SK-N-SH (cell line): Measurements from ENCODE around the gene ZNF680. TPM values are rescaled to one million over a fixed set of nuclear protein-coding genes. Genes with fewer than 3 reads are reported as not detected.
A peak's percentile ranks its signal among the peaks of the same experiment; 100 is the strongest.

Experiments used
- CTCF ChIA-PET: fragments of 300-600, 350-600 bp; formaldehyde crosslinking; extraction: SDS; loops from one replicate; lab custom pipeline; 2021; lab: Yijun Ruan, JAX
- POLR2A ChIA-PET: fragments of 350-600 bp; sonication (Branson Sonifier 250); formaldehyde crosslinking; extraction: SDS; loops from one replicate; lab custom pipeline; 2020; ENCODE audit warnings: antibody characterized with exemption, inconsistent platforms; lab: Yijun Ruan, JAX
- DNase-seq: peaks from one replicate; pipeline ENCODE4 v3.0.0; 2012
- H2AFZ ChIP-seq: fragments of 200-600 bp; sonication (generic); 2 replicates; pipeline ENCODE4 v1.8.1; 2016; ENCODE audit warnings: antibody characterized with exemption, mild to moderate bottlenecking, low read depth
- H3F3A ChIP-seq: fragments of 200-600 bp; sonication (generic); replicated peaks from 2 replicates; pipeline ENCODE3; 2016; ENCODE audit warnings: antibody characterized with exemption, mild to moderate bottlenecking; ENCODE audit not compliant: insufficient read depth
- H3K27ac ChIP-seq, 2 experiments: fragments of 200-500 bp in 1 of 2; fragments of 200-600 bp in 1 of 2; sonication (Bioruptor generic) in 1 of 2; sonication (generic), shearing (Covaris generic) in 1 of 2; 2 replicates each; pipeline versions ENCODE4 v1.5.1 to v1.6.1; 2014 to 2016; ENCODE audit warnings: low read depth in 2 of 2, inconsistent platforms in 1 of 2, low read length in 1 of 2, mild to moderate bottlenecking in 1 of 2, mixed read lengths in 1 of 2
- H3K27me3 ChIP-seq: fragments of 200-600 bp; sonication (generic), shearing (Covaris generic); 2 replicates; pipeline ENCODE4 v1.6.1; 2016; ENCODE audit warnings: mixed run types; ENCODE audit not compliant: insufficient read depth
- H3K36me3 ChIP-seq, 2 experiments: fragments of 200-500 bp in 1 of 2; fragments of 200-600 bp in 1 of 2; sonication (Bioruptor generic) in 1 of 2; sonication (generic) in 1 of 2; replicated peaks in 1 of 2; 2 replicates each; pipeline versions ENCODE3 to v1.5.1; 2014 to 2016; ENCODE audit warnings: low read length in 1 of 2, mild to moderate bottlenecking in 1 of 2; ENCODE audit not compliant: insufficient read depth in 2 of 2, control insufficient read depth in 1 of 2
- H3K4me1 ChIP-seq, 2 experiments: fragments of 200-500 bp in 1 of 2; fragments of 200-600 bp in 1 of 2; sonication (Bioruptor generic) in 1 of 2; sonication (generic), shearing (Covaris generic) in 1 of 2; 2 replicates each; pipeline versions ENCODE4 v1.5.1 to v1.6.1; 2014 to 2016; ENCODE audit warnings: low read depth in 1 of 2, low read length in 1 of 2, mixed run types in 1 of 2; ENCODE audit not compliant: insufficient read depth in 2 of 2, control insufficient read depth in 1 of 2
- H3K4me2 ChIP-seq: fragments of 200-600 bp; sonication (generic), shearing (Covaris generic); 2 replicates; pipeline ENCODE4 v1.6.1; 2017; ENCODE audit warnings: mixed run types
- H3K4me3 ChIP-seq, 2 experiments: fragments of 200-500 bp in 1 of 2; fragments of 200-600 bp in 1 of 2; sonication (Bioruptor generic) in 1 of 2; sonication (generic), shearing (Covaris generic) in 1 of 2; 2 replicates each; pipeline versions ENCODE4 v1.5.1 to v1.8.1; 2014 to 2016; ENCODE audit warnings: low read depth in 2 of 2, inconsistent platforms in 1 of 2, low read length in 1 of 2, mild to moderate bottlenecking in 1 of 2, mixed read lengths in 1 of 2, moderate library complexity in 1 of 2
- H3K79me2 ChIP-seq: fragments of 200-600 bp; sonication (generic); 2 replicates; pipeline ENCODE4 v1.8.1; 2017; ENCODE audit warnings: mild to moderate bottlenecking; ENCODE audit not compliant: insufficient read depth
- H3K9ac ChIP-seq: fragments of 200-600 bp; sonication (generic); 2 replicates; pipeline ENCODE4 v1.6.1; 2017; ENCODE audit warnings: mixed run types
- H3K9me2 ChIP-seq: fragments of 200-600 bp; sonication (generic); 2 replicates; pipeline ENCODE4 v1.6.1; 2017; ENCODE audit warnings: mixed run types
- H3K9me3 ChIP-seq: fragments of 200-600 bp; sonication (generic); 2 replicates; pipeline ENCODE4 v1.6.1; 2017; ENCODE audit warnings: mixed run types, mild to moderate bottlenecking, moderate library complexity
- H4K20me1 ChIP-seq: fragments of 200-600 bp; sonication (generic); 2 replicates; pipeline ENCODE4 v1.6.1; 2017; ENCODE audit warnings: mild to moderate bottlenecking, mixed run types; ENCODE audit not compliant: insufficient read depth
- EP300 ChIP-seq, 2 experiments: IDR thresholded peaks; 2 replicates each; pipeline versions ENCODE4 v1.4.0 to v1.6.1; 2012; ENCODE audit warnings: borderline replicate concordance in 1 of 2, low read depth in 1 of 2, low read length in 1 of 2
- EZH2phosphoT487 ChIP-seq: fragments of 200-600 bp; sonication (generic); IDR thresholded peaks from 2 replicates; pipeline ENCODE4 v1.6.1; 2017; ENCODE audit warnings: low read depth, mixed run types, mild to moderate bottlenecking, antibody characterized with exemption, moderate library complexity, borderline replicate concordance
- FOXM1 ChIP-seq: IDR thresholded peaks from 2 replicates; pipeline ENCODE4 v1.4.0; 2012; ENCODE audit warnings: low read depth, mild to moderate bottlenecking
- GABPA ChIP-seq: IDR thresholded peaks from 2 replicates; pipeline ENCODE4 v1.4.0; 2012; ENCODE audit warnings: low read depth, mild to moderate bottlenecking
- MXI1 ChIP-seq: IDR thresholded peaks from 2 replicates; pipeline ENCODE4 v1.6.1; 2012; ENCODE audit warnings: mild to moderate bottlenecking, low read depth, low read length, improper control_type of control experiment
- NRF1 ChIP-seq: IDR thresholded peaks from 2 replicates; pipeline ENCODE4 v1.6.1; 2012; ENCODE audit warnings: low read depth, mild to moderate bottlenecking, low read length
- POLR2AphosphoS5 ChIP-seq: IDR thresholded peaks from 2 replicates; pipeline ENCODE4 v1.6.1; 2012; ENCODE audit warnings: low read depth, low read length
- RAD21 ChIP-seq: IDR thresholded peaks from 2 replicates; pipeline ENCODE4 v1.6.1; 2012; ENCODE audit warnings: mild to moderate bottlenecking, low read length
- RCOR1 ChIP-seq: fragments of 150-350 bp; IDR thresholded peaks from 2 replicates; pipeline ENCODE4 v1.6.1; 2017; ENCODE audit warnings: antibody characterized with exemption, low read length
- RXRA ChIP-seq: IDR thresholded peaks from 2 replicates; pipeline ENCODE4 v1.4.0; 2012; ENCODE audit warnings: low read depth, mild to moderate bottlenecking, borderline replicate concordance
- SIN3A ChIP-seq: IDR thresholded peaks from 2 replicates; pipeline ENCODE4 v1.6.1; 2012; ENCODE audit warnings: low read depth, mild to moderate bottlenecking, low read length, moderate library complexity, borderline replicate concordance
- SMC3 ChIP-seq: IDR thresholded peaks from 2 replicates; pipeline ENCODE4 v1.6.1; 2012; ENCODE audit warnings: low read depth, low read length, improper control_type of control experiment
- TAF1 ChIP-seq: IDR thresholded peaks from 2 replicates; pipeline ENCODE4 v1.6.1; 2012; ENCODE audit warnings: low read depth, mild to moderate bottlenecking, low read length, moderate library complexity, borderline replicate concordance
- TCF12 ChIP-seq: IDR thresholded peaks from 2 replicates; pipeline ENCODE4 v1.4.0; 2012
- TEAD4 ChIP-seq: IDR thresholded peaks from 2 replicates; pipeline ENCODE4 v1.4.0; 2012; ENCODE audit warnings: mild to moderate bottlenecking, borderline replicate concordance; ENCODE audit not compliant: insufficient read depth
- YY1 ChIP-seq: IDR thresholded peaks from 2 replicates; pipeline ENCODE4 v1.4.0; 2012; ENCODE audit warnings: low read depth, mild to moderate bottlenecking
- WGBS: methylation state at CpG from one replicate; pipeline ENCODE4 v1.1.6; 2017; ENCODE audit warnings: low lambda C conversion rate; 5-methylcytosine and 5-hydroxymethylcytosine counted together
- polyA plus RNA-seq, 3 experiments: library from polyadenylated mRNA; depleted of rRNA; stranded (reverse); fragments of >200 nt; gene quantifications; 2 replicates each; pipeline ENCODE4 v1.2.3, GENCODE V29; 2012
- TF ChIP-seq, protein P1 (sequence below): IDR thresholded peaks from 2 replicates; pipeline ENCODE4 v1.6.1; 2012; ENCODE audit warnings: mild to moderate bottlenecking, low read depth, low read length, moderate library complexity
- TF ChIP-seq, protein P2 (sequence below): IDR thresholded peaks from 2 replicates; pipeline ENCODE4 v1.4.0; 2012; ENCODE audit warnings: low read depth

ZNF680 gene
- polyA plus RNA-seq, 1 of the 3 experiments (the other 2 are of a cell fraction): 1.6 TPM

GRCh38 chr7:64558781-64559180, 4.1 kb downstream of the ZNF680 start:
- Histone ChIP-seq H3K9me3 (no peaks in the 10 kb centered on the region), H3K4me2 (no peak overlapping the region), H3F3A (peaks cover under 1% of the 10 kb centered on the region), H3K9me2 (no peaks in the 10 kb centered on the region), H3K4me3 (no peak overlapping the region), H3K36me3 (peaks cover 0 to 41% of the 10 kb centered on the region in 2 experiments), H3K79me2 (peaks cover 89% of the 10 kb centered on the region), H3K4me1 (peaks cover 5 to 6% of the 10 kb centered on the region in 2 experiments; a peak in 2 of 4 replicates), H4K20me1 (no peaks in the 10 kb centered on the region), H3K27me3 (no peaks in the 10 kb centered on the region), H3K27ac (no peak overlapping the region), H3K9ac (peak overlapping the region; percentile 8; the same call in 1 of the 2 replicates), H2AFZ (no peak overlapping the region)
- TF ChIP-seq YY1 (no peak), SMC3 (no peak), FOXM1 (no peak), RXRA (no peak), SIN3A (no peak), MXI1 (no peak), EP300 (IDR thresholded peaks at IDR 0.05; ENCODE audit: borderline replicate concordance in 1 of 2, low read depth in 1 of 2, low read length in 1 of 2) (no peak), RCOR1 (no peak), GABPA (no peak), RAD21 (no peak), POLR2AphosphoS5 (no peak), TEAD4 (no peak), TCF12 (no peak), NRF1 (no peak), EZH2phosphoT487 (no peak), TAF1 (no peak)
- TF ChIP-seq, protein P1, sequence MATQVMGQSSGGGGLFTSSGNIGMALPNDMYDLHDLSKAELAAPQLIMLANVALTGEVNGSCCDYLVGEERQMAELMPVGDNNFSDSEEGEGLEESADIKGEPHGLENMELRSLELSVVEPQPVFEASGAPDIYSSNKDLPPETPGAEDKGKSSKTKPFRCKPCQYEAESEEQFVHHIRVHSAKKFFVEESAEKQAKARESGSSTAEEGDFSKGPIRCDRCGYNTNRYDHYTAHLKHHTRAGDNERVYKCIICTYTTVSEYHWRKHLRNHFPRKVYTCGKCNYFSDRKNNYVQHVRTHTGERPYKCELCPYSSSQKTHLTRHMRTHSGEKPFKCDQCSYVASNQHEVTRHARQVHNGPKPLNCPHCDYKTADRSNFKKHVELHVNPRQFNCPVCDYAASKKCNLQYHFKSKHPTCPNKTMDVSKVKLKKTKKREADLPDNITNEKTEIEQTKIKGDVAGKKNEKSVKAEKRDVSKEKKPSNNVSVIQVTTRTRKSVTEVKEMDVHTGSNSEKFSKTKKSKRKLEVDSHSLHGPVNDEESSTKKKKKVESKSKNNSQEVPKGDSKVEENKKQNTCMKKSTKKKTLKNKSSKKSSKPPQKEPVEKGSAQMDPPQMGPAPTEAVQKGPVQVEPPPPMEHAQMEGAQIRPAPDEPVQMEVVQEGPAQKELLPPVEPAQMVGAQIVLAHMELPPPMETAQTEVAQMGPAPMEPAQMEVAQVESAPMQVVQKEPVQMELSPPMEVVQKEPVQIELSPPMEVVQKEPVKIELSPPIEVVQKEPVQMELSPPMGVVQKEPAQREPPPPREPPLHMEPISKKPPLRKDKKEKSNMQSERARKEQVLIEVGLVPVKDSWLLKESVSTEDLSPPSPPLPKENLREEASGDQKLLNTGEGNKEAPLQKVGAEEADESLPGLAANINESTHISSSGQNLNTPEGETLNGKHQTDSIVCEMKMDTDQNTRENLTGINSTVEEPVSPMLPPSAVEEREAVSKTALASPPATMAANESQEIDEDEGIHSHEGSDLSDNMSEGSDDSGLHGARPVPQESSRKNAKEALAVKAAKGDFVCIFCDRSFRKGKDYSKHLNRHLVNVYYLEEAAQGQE: no peak
- TF ChIP-seq, protein P2, sequence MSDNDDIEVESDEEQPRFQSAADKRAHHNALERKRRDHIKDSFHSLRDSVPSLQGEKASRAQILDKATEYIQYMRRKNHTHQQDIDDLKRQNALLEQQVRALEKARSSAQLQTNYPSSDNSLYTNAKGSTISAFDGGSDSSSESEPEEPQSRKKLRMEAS: no peak
- DNase-seq: no peak
- POLR2A ChIA-PET: no interaction called here
- WGBS: 84% methylated on average over 4 of the region's 4 CpGs
- CTCF ChIA-PET: no interaction called here
